IMR-90 (cell line): ENCODE results near the gene LMTK2.

Experiments
- CEBPB ChIP-seq: IDR thresholded peaks from 2 replicates; pipeline ENCODE4 v1.6.1; 2012; ENCODE audit warnings: low read depth, low read length, improper control_type of control experiment
- CTCF ChIP-seq: conservative IDR thresholded peaks from 2 replicates; pipeline ENCODE4 v1.5.1; 2012; ENCODE audit warnings: mild to moderate bottlenecking, low read depth, low read length, improper control_type of control experiment
- MAFK ChIP-seq: IDR thresholded peaks from 2 replicates; pipeline ENCODE4 v1.6.1; 2012; ENCODE audit warnings: low read depth, low read length, improper control_type of control experiment
- POLR2A ChIP-seq: IDR thresholded peaks from 2 replicates; pipeline ENCODE4 v1.6.1; 2012; ENCODE audit warnings: mild to moderate bottlenecking, low read depth, low read length
- USF2 ChIP-seq: fragments of 150-350 bp; IDR thresholded peaks from 2 replicates; pipeline ENCODE4 v1.6.1; 2017; ENCODE audit warnings: mild to moderate bottlenecking, antibody characterized with exemption, low read length, low read depth

- TF ChIP-seq MAFK: no peak
- no peak for TF ChIP-seq USF2
- TF ChIP-seq CEBPB: no peak
- no peak for TF ChIP-seq POLR2A
- TF ChIP-seq CTCF: no peak
Observed at GRCh38 chr7:98177553-98177952, 70.9 kb downstream of the LMTK2 start.
